DND-41 (cell line): Measurements from ENCODE around the gene TMEM132D.

Source experiments
- ATAC-seq: fragments of 200-7000 bp; cut with Tn5 transposase; 3 replicates; pipeline ENCODE4 v1.9.1; 2021; ENCODE audit warnings: low read depth; ENCODE audit not compliant: insufficient read depth
- DNase-seq: peaks from one replicate; pipeline ENCODE4 v3.0.0-alpha.2; 2020
- H2AFZ ChIP-seq: 2 replicates; pipeline ENCODE4 v1.6.0; 2012; ENCODE audit warnings: low read depth, low read length
- H3K27ac ChIP-seq: 2 replicates; pipeline ENCODE4 v1.5.1; 2012; ENCODE audit warnings: low read length, inconsistent platforms
- H3K27me3 ChIP-seq: fragments of 200-600 bp; sonication (generic); 2 replicates; pipeline ENCODE4 v1.6.0; 2012; ENCODE audit warnings: low read length, mild to moderate bottlenecking, inconsistent platforms; ENCODE audit not compliant: insufficient read depth, poor library complexity
- H3K36me3 ChIP-seq: 2 replicates; pipeline ENCODE4 v1.5.1; 2012; ENCODE audit warnings: low read length, inconsistent platforms; ENCODE audit not compliant: insufficient read depth
- H3K4me1 ChIP-seq: 2 replicates; pipeline ENCODE4 v1.5.1; 2012; ENCODE audit warnings: mild to moderate bottlenecking, low read length; ENCODE audit not compliant: insufficient read depth
- H3K4me2 ChIP-seq: 2 replicates; pipeline ENCODE4 v1.6.0; 2012; ENCODE audit warnings: mild to moderate bottlenecking, moderate library complexity, low read length, inconsistent platforms; ENCODE audit not compliant: insufficient read depth
- H3K4me3 ChIP-seq, 2 experiments: fragments of 200-600 bp in 1 of 2; shearing (Covaris generic) in 1 of 2; 2 replicates each; pipeline ENCODE4 v1.5.1; 2012 to 2016; ENCODE audit warnings: inconsistent platforms in 2 of 2, low read length in 2 of 2, mild to moderate bottlenecking in 2 of 2, low read depth in 1 of 2, moderate library complexity in 1 of 2
- H3K79me2 ChIP-seq: 2 replicates; pipeline ENCODE4 v1.6.0; 2012; ENCODE audit warnings: low read length, inconsistent platforms; ENCODE audit not compliant: insufficient read depth
- H3K9ac ChIP-seq: 2 replicates; pipeline ENCODE4 v1.6.0; 2012; ENCODE audit warnings: low read depth, mild to moderate bottlenecking, inconsistent platforms, low read length, moderate library complexity
- H3K9me3 ChIP-seq: 2 replicates; pipeline ENCODE4 v1.5.1; 2012; ENCODE audit warnings: low read length, moderate library complexity, mild to moderate bottlenecking, inconsistent platforms; ENCODE audit not compliant: insufficient read depth, severe bottlenecking
- H4K20me1 ChIP-seq: 2 replicates; pipeline ENCODE4 v1.6.0; 2012; ENCODE audit warnings: low read length; ENCODE audit not compliant: insufficient read depth
- CTCF ChIP-seq: IDR thresholded peaks from 2 replicates; pipeline ENCODE4 v1.5.1; 2012; ENCODE audit warnings: borderline replicate concordance, low read length, moderate library complexity, mild to moderate bottlenecking; ENCODE audit not compliant: poor library complexity, severe bottlenecking; ENCODE audit errors: extremely low read depth
- EZH2 ChIP-seq: IDR thresholded peaks from 3 replicates; pipeline ENCODE4 v1.6.1; 2012; ENCODE audit warnings: borderline replicate concordance, low read depth, mild to moderate bottlenecking, moderate library complexity, low read length, inconsistent platforms; ENCODE audit not compliant: severe bottlenecking

TMEM132D gene

DNA sequence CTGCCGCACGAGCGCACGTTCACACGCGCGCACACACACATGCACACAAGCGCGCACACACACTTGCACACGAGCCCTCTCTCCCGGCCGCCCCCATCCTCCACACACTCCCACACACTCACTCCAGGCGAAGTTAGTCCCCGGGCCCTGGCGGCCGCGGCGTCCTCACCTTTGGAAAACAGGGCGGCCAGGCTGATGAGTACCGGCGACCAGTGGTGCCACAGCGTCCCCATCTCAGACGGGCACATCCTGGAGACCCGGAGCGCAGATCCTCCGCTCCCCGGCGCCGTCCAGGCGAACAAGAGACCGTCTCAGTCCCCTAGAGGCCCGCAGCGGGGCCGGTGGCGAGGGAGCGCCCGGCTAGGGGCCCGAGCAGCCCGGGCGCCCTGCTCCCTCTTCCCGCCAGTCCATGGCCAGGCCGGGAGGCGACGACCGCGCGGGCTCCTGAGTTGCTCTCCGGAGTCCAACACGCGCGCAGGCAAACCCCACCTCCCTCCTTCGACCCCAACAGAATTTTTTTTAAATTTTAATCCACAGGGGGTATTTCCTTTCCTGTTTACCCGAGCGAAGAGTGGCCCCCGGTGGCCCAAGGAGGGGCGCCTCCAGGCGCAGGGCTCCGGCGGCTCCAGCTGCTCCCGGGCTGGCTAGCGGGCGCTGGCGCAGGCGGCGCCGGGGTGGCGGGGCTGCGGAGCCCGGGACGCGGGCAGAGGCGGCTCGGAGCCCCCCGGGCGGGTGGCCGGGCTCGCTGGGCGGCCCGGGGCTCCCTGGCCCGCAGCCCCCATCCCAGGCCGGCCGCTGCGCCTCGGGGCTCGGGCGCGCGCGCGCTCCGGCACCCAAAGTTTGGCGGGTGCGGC is 506 bp downstream of the TMEM132D start:
- Histone ChIP-seq H3K4me1 (no peaks in the 10 kb centered on the region), H3K9ac (no peak overlapping the region), H3K4me3 (no peak overlapping the region), H3K36me3 (no peaks in the 10 kb centered on the region), H3K27me3 (no peaks in the 10 kb centered on the region), H3K27ac (no peak overlapping the region), H4K20me1 (no peaks in the 10 kb centered on the region), H2AFZ (no peak overlapping the region), H3K9me3 (no peaks in the 10 kb centered on the region), H3K79me2 (no peaks in the 10 kb centered on the region), H3K4me2 (no peak overlapping the region)
- DNase-seq (no peak), ATAC-seq (no peak)
- TF ChIP-seq EZH2 (no peak), CTCF (no peak)

DNA sequence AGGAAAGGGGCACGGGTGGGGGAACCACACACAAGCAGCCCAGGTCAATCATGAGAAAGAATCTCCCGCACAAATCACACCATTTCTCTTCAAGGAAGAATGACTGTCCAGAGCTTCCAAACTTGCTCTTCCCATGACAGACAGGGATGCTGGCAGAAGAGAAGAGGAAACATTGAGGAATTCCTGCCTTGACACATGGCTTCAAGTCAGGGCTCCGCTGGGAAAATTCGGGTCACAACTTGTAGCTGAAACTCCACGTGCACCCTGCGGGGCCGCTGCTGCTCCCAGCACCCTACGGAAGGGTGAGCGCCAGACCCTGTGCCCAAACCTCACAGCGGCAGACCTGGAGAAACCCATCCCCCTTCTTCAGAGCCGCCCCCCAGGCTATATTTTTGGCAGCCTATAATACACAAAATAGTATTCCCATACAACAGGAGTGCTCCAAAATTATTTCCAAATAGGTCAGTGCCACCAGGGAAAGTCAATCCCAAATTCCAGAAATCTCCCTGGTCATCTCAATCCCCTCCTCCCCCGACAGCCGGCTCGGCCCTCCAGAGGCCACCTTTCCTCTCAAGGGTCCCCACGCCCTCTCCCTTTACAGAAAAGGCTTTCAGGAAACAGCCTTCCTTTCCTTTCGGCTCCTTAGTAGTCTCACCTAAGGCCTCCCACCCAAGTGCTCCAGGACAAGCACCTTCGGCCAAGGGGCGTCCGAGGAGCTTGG is 1.3 kb downstream of the TMEM132D start:
- Histone ChIP-seq H3K9me3 (no peaks in the 10 kb centered on the region), H2AFZ (no peak overlapping the region), H3K4me3 (no peak overlapping the region), H3K4me1 (no peaks in the 10 kb centered on the region), H3K9ac (no peak overlapping the region), H3K27ac (no peak overlapping the region), H3K27me3 (no peaks in the 10 kb centered on the region), H3K79me2 (no peaks in the 10 kb centered on the region), H4K20me1 (no peaks in the 10 kb centered on the region), H3K4me2 (no peak overlapping the region), H3K36me3 (no peaks in the 10 kb centered on the region)
- DNase-seq (no peak), ATAC-seq (no peak)
- no peak for TF ChIP-seq EZH2
- no peak for TF ChIP-seq CTCF

- Histone ChIP-seq H3K27ac (no peak overlapping the region), H3K27me3 (no peaks in the 10 kb centered on the region), H3K4me3 (no peak overlapping the region), H3K9me3 (no peaks in the 10 kb centered on the region), H4K20me1 (no peaks in the 10 kb centered on the region), H3K79me2 (no peaks in the 10 kb centered on the region), H3K9ac (no peak overlapping the region), H2AFZ (no peak overlapping the region), H3K36me3 (no peaks in the 10 kb centered on the region), H3K4me2 (no peak overlapping the region), H3K4me1 (no peaks in the 10 kb centered on the region)
- TF ChIP-seq CTCF, result no peak
- TF ChIP-seq EZH2, result no peak
- DNase-seq (no peak), ATAC-seq (no peak)
These were observed 2.6 kb downstream of the TMEM132D start for GRCh38 chr12:129901254-129901653.
